ENCODE data around the gene BLVRA. TPM values are rescaled to one million over a fixed set of nuclear protein-coding genes. Genes with fewer than 3 reads are reported as not detected.
A peak's percentile ranks its signal among the peaks of the same experiment; 100 is the strongest.

BLVRA gene
- total and polyA plus RNA-seq, 11 donors = 32.6 to 68.3 (median 44.1) TPM

GRCh38 chr7:43790834-43791233 is 32.4 kb downstream of the BLVRA start:
- Histone ChIP-seq H3K4me3 (no peak overlapping the region), H3K27ac (peak overlapping the region in 1 of 12 donors; percentile 33), H3K36me3 (peaks cover 0 to 85% (median 61%) of the 10 kb centered on the region in 9 donors), H3K27me3 (no peaks in the 10 kb centered on the region), H3K4me1 (peaks cover 0 to 7% (median 0%) of the 10 kb centered on the region in 12 donors), H3K9me3 (no peaks in the 10 kb centered on the region)
- no peak for ATAC-seq
- intact Hi-C loops (cut with DNase I) = no loop called here
- no peak for TF ChIP-seq POLR2A (IDR thresholded peaks at IDR 0.05)
- TF ChIP-seq, protein P1, sequence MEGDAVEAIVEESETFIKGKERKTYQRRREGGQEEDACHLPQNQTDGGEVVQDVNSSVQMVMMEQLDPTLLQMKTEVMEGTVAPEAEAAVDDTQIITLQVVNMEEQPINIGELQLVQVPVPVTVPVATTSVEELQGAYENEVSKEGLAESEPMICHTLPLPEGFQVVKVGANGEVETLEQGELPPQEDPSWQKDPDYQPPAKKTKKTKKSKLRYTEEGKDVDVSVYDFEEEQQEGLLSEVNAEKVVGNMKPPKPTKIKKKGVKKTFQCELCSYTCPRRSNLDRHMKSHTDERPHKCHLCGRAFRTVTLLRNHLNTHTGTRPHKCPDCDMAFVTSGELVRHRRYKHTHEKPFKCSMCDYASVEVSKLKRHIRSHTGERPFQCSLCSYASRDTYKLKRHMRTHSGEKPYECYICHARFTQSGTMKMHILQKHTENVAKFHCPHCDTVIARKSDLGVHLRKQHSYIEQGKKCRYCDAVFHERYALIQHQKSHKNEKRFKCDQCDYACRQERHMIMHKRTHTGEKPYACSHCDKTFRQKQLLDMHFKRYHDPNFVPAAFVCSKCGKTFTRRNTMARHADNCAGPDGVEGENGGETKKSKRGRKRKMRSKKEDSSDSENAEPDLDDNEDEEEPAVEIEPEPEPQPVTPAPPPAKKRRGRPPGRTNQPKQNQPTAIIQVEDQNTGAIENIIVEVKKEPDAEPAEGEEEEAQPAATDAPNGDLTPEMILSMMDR (IDR thresholded peaks at IDR 0.05) = no peak
- no peak for DNase-seq
- 93 to 98% (median 95%) methylated on average over 5 of the region's 5 CpGs for WGBS, 4 donors

GRCh38 chr7:43791665-43792064 is 33.2 kb downstream of the BLVRA start:
- no peak for TF ChIP-seq POLR2A (IDR thresholded peaks at IDR 0.05)
- TF ChIP-seq, protein P1 (IDR thresholded peaks at IDR 0.05) = no peak
- intact Hi-C loops (cut with DNase I) = no loop called here
- Histone ChIP-seq H3K36me3 (peaks cover 0 to 88% (median 61%) of the 10 kb centered on the region in 9 donors), H3K4me1 (peaks cover 0 to 7% (median 0%) of the 10 kb centered on the region in 12 donors), H3K27me3 (no peaks in the 10 kb centered on the region), H3K4me3 (no peak overlapping the region), H3K27ac (peak overlapping the region in 1 of 12 donors; percentile 33), H3K9me3 (no peaks in the 10 kb centered on the region)
- 43 to 48% (median 46%) methylated on average over 4 of the region's 4 CpGs for WGBS, 4 donors
- DNase-seq (no peak), ATAC-seq (peak in 1 of 4 donors; percentile 59)

DNA sequence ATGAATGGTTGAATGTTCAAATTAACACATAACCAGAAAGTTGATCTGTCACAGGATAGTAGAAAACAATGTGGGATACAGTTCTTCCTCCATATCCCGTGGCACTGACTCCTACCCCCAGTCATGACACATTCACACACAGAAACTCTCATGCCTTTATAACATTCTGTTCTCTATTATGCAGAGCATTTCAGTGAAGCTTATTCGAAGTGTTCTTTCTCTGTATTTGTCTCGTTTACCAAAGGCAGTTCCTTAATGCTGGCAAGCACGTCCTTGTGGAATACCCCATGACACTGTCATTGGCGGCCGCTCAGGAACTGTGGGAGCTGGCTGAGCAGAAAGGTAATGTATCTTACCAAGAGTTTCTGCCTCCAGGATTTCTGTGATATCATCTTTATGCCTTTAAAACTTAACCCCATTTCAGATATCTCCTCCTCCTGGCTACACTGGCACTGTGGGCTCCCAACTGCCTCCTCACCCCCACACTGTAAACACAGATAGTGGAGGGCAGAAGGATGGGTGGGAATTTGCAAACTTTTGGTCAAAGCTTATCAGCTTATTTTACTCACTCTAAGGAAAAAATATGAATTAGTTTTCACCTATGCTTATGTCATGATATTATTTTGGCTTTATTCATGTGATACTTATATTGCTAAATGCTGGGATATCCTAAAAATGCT is 34.1 kb downstream of the BLVRA start:
- intact Hi-C loops (cut with DNase I) = no loop called here
- no peak for TF ChIP-seq POLR2A (IDR thresholded peaks at IDR 0.05)
- TF ChIP-seq, protein P1 (IDR thresholded peaks at IDR 0.05) = no peak
- no peak for DNase-seq
- no peak for ATAC-seq
- H3K27ac ChIP-seq = no peak overlapping the region
- no peaks in the 10 kb centered on the region for H3K27me3 ChIP-seq
- peaks cover 0 to 7% (median 0%) of the 10 kb centered on the region in 12 donors for H3K4me1 ChIP-seq
- peaks cover 0 to 91% (median 64%) of the 10 kb centered on the region in 9 donors for H3K36me3 ChIP-seq
- H3K9me3 ChIP-seq = no peaks in the 10 kb centered on the region
- 88 to 95% (median 92%) methylated on average over 6 of the region's 6 CpGs for WGBS, 4 donors
- no peak overlapping the region for H3K4me3 ChIP-seq

DNA sequence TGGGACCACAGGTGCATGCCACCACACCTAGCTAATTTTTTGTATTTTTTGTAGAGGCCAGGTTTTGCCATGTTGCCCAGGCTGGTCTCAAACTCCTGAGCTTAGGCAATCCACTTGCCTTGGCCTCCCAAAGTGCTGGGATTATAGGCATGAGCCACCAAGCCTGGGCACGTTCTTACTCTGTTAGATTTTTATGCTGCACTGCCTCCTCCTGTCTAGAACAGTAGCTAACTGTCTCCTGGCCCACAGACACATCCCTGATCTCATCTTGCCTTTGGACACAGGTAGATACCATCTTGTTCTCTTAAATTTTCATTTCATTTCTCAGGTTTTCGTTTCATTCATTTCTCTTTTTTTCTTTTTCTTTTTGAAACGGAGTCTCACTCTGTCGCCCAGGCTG is 41.1 kb downstream of the BLVRA start:
- H3K27me3 ChIP-seq = no peaks in the 10 kb centered on the region
- no peak for ATAC-seq
- no peak for DNase-seq
- H3K4me3 ChIP-seq = no peak overlapping the region
- H3K9me3 ChIP-seq = no peaks in the 10 kb centered on the region
- intact Hi-C loops (cut with DNase I) = no loop called here
- H3K36me3 ChIP-seq = peaks cover 0 to 82% (median 59%) of the 10 kb centered on the region in 9 donors
- no peak overlapping the region for H3K27ac ChIP-seq
- WGBS, 4 donors = 85 to 93% (median 89%) methylated on average over 4 of the region's 4 CpGs
- TF ChIP-seq POLR2A (IDR thresholded peaks at IDR 0.05) = no peak
- TF ChIP-seq, protein P1 (IDR thresholded peaks at IDR 0.05) = no peak
- no peaks in the 10 kb centered on the region for H3K4me1 ChIP-seq
